ENCODE data around the gene DRAM2. TPM values are rescaled to one million over a fixed set of nuclear protein-coding genes. Genes with fewer than 3 reads are reported as not detected.

Gene DRAM2
- total and polyA plus RNA-seq, 12 donors = 21.2 to 126 (median 50.8) TPM

DNA sequence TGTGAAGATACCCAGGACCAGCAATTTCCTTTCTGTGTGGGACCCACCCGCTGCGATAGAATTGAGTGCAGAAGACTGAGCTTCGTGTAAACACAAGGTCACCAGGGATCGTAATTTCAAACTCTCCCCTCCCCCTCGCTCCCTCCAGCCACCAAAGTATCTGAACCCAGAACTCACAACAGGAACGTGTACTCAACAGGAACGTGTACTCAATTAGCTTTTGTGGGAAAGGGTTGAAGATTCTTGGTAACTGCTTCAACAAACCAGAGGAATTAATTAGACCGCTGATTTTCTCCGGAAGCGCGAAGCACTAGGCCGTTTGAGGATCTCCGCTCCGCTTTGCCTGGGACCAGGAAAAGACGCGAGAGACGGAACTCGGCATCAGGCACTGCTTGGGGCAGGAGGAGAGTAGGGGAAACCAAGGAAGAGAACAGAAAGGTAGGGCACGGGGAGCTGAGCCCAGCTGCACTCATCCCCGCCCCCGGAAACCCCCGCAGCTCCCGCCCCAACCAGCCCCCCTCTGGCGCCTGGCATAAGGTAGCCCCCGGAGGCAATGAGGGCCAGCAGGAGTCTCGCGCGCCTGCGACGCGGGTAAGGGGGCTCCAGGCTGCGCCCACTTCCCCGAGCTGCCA lies 453 bp downstream of the DRAM2 start:
- Histone ChIP-seq H3K36me3 (replicated peaks in 1 of 2) (no peaks in the 10 kb centered on the region), H3K27ac (peak overlapping the region; percentile 80 to 92 (median 91)), H3K4me3 (peak overlapping the region; percentile 71 to 99 (median 88)), H3K27me3 (no peaks in the 10 kb centered on the region), H3K9me3 (replicated peaks in 1 of 3) (no peaks in the 10 kb centered on the region), H3K4me1 (replicated peaks in 1 of 2) (peaks cover 18 to 33% of the 10 kb centered on the region in 2 donors)
- 0 to 1% (median 0%) methylated on average over 22 to 33 of the region's 33 CpGs for WGBS, 4 donors
- intact Hi-C loops (cut with DNase I) = no loop called here
- no peak for TF ChIP-seq POLR2A (IDR thresholded peaks at IDR 0.05)
- TF ChIP-seq, protein P1, sequence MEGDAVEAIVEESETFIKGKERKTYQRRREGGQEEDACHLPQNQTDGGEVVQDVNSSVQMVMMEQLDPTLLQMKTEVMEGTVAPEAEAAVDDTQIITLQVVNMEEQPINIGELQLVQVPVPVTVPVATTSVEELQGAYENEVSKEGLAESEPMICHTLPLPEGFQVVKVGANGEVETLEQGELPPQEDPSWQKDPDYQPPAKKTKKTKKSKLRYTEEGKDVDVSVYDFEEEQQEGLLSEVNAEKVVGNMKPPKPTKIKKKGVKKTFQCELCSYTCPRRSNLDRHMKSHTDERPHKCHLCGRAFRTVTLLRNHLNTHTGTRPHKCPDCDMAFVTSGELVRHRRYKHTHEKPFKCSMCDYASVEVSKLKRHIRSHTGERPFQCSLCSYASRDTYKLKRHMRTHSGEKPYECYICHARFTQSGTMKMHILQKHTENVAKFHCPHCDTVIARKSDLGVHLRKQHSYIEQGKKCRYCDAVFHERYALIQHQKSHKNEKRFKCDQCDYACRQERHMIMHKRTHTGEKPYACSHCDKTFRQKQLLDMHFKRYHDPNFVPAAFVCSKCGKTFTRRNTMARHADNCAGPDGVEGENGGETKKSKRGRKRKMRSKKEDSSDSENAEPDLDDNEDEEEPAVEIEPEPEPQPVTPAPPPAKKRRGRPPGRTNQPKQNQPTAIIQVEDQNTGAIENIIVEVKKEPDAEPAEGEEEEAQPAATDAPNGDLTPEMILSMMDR (IDR thresholded peaks at IDR 0.05) = no peak
- DNase-seq = peak; percentile 44 to 72 (median 57)

GRCh38 chr1:111133866-111134265 lies 6.0 kb downstream of the DRAM2 start:
- intact Hi-C loops (cut with DNase I) = no loop called here
- Histone ChIP-seq H3K27ac (peak overlapping the region in 2 of 5 donors; percentile 40 to 52), H3K9me3 (replicated peaks in 1 of 3) (no peaks in the 10 kb centered on the region), H3K36me3 (replicated peaks in 1 of 2) (peaks cover 0 to 11% of the 10 kb centered on the region in 2 donors), H3K27me3 (no peaks in the 10 kb centered on the region), H3K4me3 (no peak overlapping the region), H3K4me1 (replicated peaks in 1 of 2) (peaks cover 2 to 20% of the 10 kb centered on the region in 2 donors)
- TF ChIP-seq, protein P1 (IDR thresholded peaks at IDR 0.05) = no peak
- no peak for TF ChIP-seq POLR2A (IDR thresholded peaks at IDR 0.05)
- DNase-seq = no peak
- 86 to 90% (median 89%) methylated on average over 1 of the region's 1 CpG for WGBS, 4 donors

DNA sequence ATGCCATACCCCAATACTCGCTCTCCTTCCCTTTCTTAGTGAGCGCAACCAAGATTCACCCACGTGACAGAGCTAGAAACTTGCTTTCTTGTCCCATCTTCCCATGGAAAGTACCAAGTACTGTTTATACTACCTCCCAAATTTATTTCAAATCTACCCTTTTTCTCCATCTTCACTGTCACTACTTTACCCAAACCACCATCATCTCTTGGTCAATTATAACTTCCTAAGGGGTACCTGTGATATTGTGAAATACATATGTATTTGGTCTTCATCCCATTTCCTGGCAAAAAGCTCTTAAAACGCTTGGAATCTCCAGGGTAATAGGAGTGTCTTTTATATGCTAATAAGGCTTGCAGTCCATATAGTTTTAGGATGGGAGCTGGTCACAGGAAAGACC lies 8.2 kb downstream of the DRAM2 start:
- peaks cover 0 to 17% of the 10 kb centered on the region in 2 donors for H3K36me3 ChIP-seq (replicated peaks in 1 of 2)
- WGBS, 4 donors = 87 to 90% (median 89%) methylated on average over 4 of the region's 4 CpGs
- no peaks in the 10 kb centered on the region for H3K9me3 ChIP-seq (replicated peaks in 1 of 3)

DNA sequence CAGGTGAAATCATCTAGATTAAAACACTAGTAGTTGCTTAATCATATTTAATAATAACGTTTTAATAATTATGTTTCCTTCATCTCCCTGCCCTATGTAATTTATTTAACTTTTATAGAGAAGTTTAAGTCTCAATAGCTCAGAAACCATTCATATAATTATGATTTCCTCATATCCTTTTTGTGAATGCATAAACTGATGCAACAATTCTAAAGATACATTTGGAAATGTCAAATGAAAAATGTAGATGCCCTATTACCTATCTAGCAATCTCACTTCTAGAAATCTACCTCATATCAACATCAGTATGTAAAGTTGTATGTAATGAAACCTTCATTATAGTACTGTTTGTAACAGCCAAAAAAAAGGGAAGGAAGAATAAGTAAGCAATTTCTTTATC lies 10.5 kb downstream of the DRAM2 start:
- 56 to 70% (median 64%) methylated on average over 1 of the region's 1 CpG for WGBS, 4 donors
- intact Hi-C loops (cut with DNase I) = no loop called here
- no peaks in the 10 kb centered on the region for H3K9me3 ChIP-seq (replicated peaks in 1 of 3)
- H3K4me3 ChIP-seq = no peak overlapping the region
- no peak for DNase-seq
- peaks cover 0 to 8% of the 10 kb centered on the region in 2 donors for H3K4me1 ChIP-seq (replicated peaks in 1 of 2)
- TF ChIP-seq, protein P1 (IDR thresholded peaks at IDR 0.05) = no peak
- no peak for TF ChIP-seq POLR2A (IDR thresholded peaks at IDR 0.05)
- no peaks in the 10 kb centered on the region for H3K27me3 ChIP-seq
- peaks cover 0 to 22% of the 10 kb centered on the region in 2 donors for H3K36me3 ChIP-seq (replicated peaks in 1 of 2)
- H3K27ac ChIP-seq = no peak overlapping the region

More for the DNA sequence above, 8.2 kb downstream of the DRAM2 start:
- no peak for DNase-seq
- Histone ChIP-seq H3K4me3 (no peak overlapping the region), H3K4me1 (replicated peaks in 1 of 2) (peaks cover 0 to 12% of the 10 kb centered on the region in 2 donors), H3K27me3 (no peaks in the 10 kb centered on the region), H3K27ac (no peak overlapping the region)
- intact Hi-C loops (cut with DNase I) = no loop called here
- TF ChIP-seq, protein P1 (IDR thresholded peaks at IDR 0.05) = no peak
